Upper lobe of left lung (tissue), 4 donors: ENCODE results near the gene CDH13.

Experiments used
- EP300 ChIP-seq, 4 donors: sonication (generic); formaldehyde crosslinking; IDR thresholded peaks; one replicate each; pipeline ENCODE4 v1.5.1; 2017; ENCODE audit warnings: antibody characterized with exemption in 4 of 4, control low read depth in 2 of 4
- POLR2A ChIP-seq, 4 donors: fragments of 450-650 bp; IDR thresholded peaks; one replicate each; pipeline ENCODE4 v1.5.1; 2016 to 2017; ENCODE audit warnings: antibody characterized with exemption in 4 of 4, mild to moderate bottlenecking in 2 of 4
- POLR2AphosphoS5 ChIP-seq, 2 donors: sonication (generic); formaldehyde crosslinking; IDR thresholded peaks; one replicate each; pipeline ENCODE4 v1.5.1; 2017; ENCODE audit warnings: antibody characterized with exemption in 2 of 2
- TF ChIP-seq, protein P1 (sequence below), 6 experiments: fragments of 450-650 bp in 4 of 6; fragments of 200-600 bp in 2 of 6; sonication (generic) in 2 of 6; IDR thresholded peaks; one replicate each; pipeline ENCODE4 v1.5.1; 2016 to 2019; ENCODE audit warnings: antibody characterized with exemption in 6 of 6

DNA sequence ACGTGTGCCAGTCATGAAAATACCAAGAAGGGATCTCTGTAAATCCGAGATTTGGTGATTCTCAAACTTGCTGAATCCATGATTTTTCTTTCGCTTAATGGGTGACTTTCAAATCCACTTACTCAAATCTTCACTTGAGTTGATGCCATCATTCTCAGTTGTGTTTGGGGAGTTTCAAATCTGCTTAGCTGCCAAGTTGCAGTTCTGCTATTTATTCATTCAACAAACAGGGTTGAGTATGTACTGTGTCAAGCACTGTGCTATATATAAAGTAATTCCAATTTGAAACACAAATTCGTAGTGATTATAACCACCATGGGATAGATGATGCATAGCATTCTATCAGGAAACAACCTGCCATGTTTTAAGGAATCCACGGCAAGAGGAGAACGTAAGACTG lies 394.3 kb downstream of the CDH13 start:
- TF ChIP-seq POLR2A (IDR thresholded peaks at IDR 0.05) (no peak), POLR2AphosphoS5 (IDR thresholded peaks at IDR 0.05) (no peak), EP300 (IDR thresholded peaks at IDR 0.05) (no peak)
- TF ChIP-seq, protein P1, sequence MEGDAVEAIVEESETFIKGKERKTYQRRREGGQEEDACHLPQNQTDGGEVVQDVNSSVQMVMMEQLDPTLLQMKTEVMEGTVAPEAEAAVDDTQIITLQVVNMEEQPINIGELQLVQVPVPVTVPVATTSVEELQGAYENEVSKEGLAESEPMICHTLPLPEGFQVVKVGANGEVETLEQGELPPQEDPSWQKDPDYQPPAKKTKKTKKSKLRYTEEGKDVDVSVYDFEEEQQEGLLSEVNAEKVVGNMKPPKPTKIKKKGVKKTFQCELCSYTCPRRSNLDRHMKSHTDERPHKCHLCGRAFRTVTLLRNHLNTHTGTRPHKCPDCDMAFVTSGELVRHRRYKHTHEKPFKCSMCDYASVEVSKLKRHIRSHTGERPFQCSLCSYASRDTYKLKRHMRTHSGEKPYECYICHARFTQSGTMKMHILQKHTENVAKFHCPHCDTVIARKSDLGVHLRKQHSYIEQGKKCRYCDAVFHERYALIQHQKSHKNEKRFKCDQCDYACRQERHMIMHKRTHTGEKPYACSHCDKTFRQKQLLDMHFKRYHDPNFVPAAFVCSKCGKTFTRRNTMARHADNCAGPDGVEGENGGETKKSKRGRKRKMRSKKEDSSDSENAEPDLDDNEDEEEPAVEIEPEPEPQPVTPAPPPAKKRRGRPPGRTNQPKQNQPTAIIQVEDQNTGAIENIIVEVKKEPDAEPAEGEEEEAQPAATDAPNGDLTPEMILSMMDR (IDR thresholded peaks at IDR 0.05) = no peak
